ENCODE measurements around the gene RAD51B. TPM values are rescaled to one million over a fixed set of nuclear protein-coding genes. Genes with fewer than 3 reads are reported as not detected.
"Not testable (repeated sequence)": the region's sequence is repeated elsewhere in the genome, so short reads cannot be mapped to it uniquely, and the experiment has no call there.

RAD51B gene
- total RNA-seq, 1 experiment from 2014 or later, result 23.3 TPM

- H3K27ac ChIP-seq (ENCODE audit: low read depth, low read length, poor library complexity, severe bottlenecking), result peak overlapping the region; percentile 51
- CTCF ChIA-PET, result no interaction called here
- intact Hi-C loops (cut with micrococcal nuclease; ENCODE audit: unreplicated experiment), result no loop called here
These were observed 3.9 kb upstream of the RAD51B start for GRCh38 chr14:67815573-67816225.

DNA sequence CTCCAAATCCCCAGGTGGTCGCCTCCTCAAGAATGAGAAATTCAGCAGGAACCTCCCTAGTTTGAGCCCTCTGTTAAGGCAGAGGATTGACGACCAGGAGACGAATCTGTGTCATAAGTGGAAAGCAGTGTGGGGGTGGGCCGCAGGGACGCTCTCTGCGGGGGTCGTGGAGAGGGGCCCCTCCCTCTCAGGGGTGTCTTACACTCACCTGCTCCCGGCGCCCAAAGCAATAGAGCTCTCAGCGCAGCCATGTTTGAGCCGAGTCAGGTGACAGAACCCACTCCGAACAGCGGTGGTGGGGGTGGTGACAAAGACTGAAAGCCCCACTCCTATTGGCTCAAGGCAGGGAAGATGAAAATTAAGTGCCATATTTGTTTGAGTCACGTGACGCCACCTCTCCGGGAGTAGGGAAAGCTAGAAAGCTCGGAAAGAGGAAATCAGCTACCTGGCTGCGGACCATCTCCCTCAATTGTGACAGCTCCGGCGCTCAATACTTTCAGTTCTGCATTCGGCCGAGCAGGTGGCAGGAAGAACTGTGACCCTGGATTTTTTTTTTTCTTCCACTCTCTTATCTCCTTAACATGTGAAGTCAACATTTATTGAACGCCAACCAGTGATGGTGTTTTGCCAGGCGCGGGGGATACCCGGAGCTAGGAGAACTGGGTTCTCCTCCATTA, 3.1 kb upstream of the RAD51B start, which contains the start of gene ZFYVE26:
Gene ZFYVE26 (minus strand): TSS at position 265 of the 677 bp plus-strand sequence. CDS start 627 bp downstream, outside the sequence.
- DNase-seq (ENCODE audit: low spot score), result peak; percentile 98
- Histone ChIP-seq H3K27me3 (replicated peaks; ENCODE audit: insufficient read depth, low read depth, low read length, poor library complexity) (no peaks in the 10 kb centered on the region), H3K27ac (ENCODE audit: low read depth, low read length, poor library complexity, severe bottlenecking) (peak within 1 kb of the TSS; percentile 51), H3K4me1 (ENCODE audit: insufficient read depth, low read length, poor library complexity, severe bottlenecking) (peaks cover 16% of the 10 kb centered on the region), H3K4me3 (ENCODE audit: low read depth, low read length, poor library complexity, severe bottlenecking) (peak within 1 kb of the TSS; percentile 63), H3K9me3 (ENCODE audit: low read depth, low read length, poor library complexity, severe bottlenecking) (no peaks in the 10 kb centered on the region), H3K36me3 (ENCODE audit: insufficient read depth, low read length, poor library complexity, severe bottlenecking) (peaks cover 16% of the 10 kb centered on the region)
- TF ChIP-seq EZH2 (IDR thresholded peaks at IDR 0.05; ENCODE audit: borderline replicate concordance, low read depth, low read length, poor library complexity, severe bottlenecking) (no peak), CTCF (conservative IDR thresholded peaks at IDR 0.05; ENCODE audit: low read depth, low read length) (no peak)
- BruUV-seq (replicated peaks), result no TSS peak
- CTCF ChIA-PET, result interaction anchor here (1.0 kb wide), 1 partner anchor 457 kb away, joined by 3 read pairs; the partner anchor contains the start of gene ATP6V1D
- intact Hi-C loops (cut with micrococcal nuclease; ENCODE audit: unreplicated experiment), result no loop called here
- POLR2A ChIA-PET (ENCODE audit: low non-redundant PET), result interaction anchor here (0.6 to 0.8 kb wide), 4 partner anchors 32 to 1283 kb away, joined by 3 to 4 read pairs (median 3); no protein-coding TSS in a partner anchor

More at GRCh38 chr14:67815573-67816225, 3.9 kb upstream of the RAD51B start:
- no peaks in the 10 kb centered on the region for H3K9me3 ChIP-seq (ENCODE audit: low read depth, low read length, poor library complexity, severe bottlenecking)
- peaks cover 14% of the 10 kb centered on the region for H3K4me1 ChIP-seq (ENCODE audit: insufficient read depth, low read length, poor library complexity, severe bottlenecking)
- no peak for DNase-seq (ENCODE audit: low spot score)
- no TSS peak for BruUV-seq (replicated peaks)
- no peak for TF ChIP-seq CTCF (conservative IDR thresholded peaks at IDR 0.05; ENCODE audit: low read depth, low read length)
- no peak for TF ChIP-seq EZH2 (IDR thresholded peaks at IDR 0.05; ENCODE audit: borderline replicate concordance, low read depth, low read length, poor library complexity, severe bottlenecking)
- H3K4me3 ChIP-seq (ENCODE audit: low read depth, low read length, poor library complexity, severe bottlenecking), result peak overlapping the region; percentile 63
- peaks cover 16% of the 10 kb centered on the region for H3K36me3 ChIP-seq (ENCODE audit: insufficient read depth, low read length, poor library complexity, severe bottlenecking)
- POLR2A ChIA-PET (ENCODE audit: low non-redundant PET), result no interaction called here
- no peaks in the 10 kb centered on the region for H3K27me3 ChIP-seq (replicated peaks; ENCODE audit: insufficient read depth, low read depth, low read length, poor library complexity)

DNA sequence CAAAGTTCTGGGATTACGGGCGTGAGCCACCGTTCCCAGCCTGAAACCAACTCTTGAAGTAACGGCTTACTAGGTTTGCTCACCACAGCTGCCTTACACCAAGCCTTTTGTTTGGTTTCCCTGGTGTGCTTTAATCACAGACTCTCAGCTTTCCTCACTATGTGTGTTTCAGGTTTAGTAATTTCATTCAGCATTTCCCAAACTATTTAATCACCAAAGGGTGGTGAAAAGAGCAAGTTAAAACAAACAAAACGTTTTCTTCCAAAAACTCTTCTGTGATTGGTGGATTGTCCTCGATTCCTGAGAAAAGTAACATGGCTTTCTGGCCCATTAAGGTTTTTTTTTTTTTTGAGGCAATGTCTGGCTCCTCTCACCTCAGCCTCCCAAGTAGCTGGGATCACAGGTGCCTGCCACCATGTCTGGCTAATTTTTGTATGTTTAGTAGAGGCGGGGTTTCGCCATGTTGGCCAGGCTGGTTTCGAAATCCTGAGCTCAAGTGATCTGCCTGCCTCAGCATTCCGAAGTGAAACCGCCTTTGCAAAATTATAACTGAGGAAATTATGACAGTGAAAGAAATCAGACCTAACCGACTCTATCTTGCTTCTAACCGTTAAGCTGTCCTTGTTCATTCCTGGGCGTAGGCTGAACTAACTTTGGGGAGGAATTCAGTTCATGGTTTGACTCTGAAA, 1.7 kb upstream of the RAD51B start:
- ChIA-PET CTCF (no interaction called here), POLR2A (ENCODE audit: low non-redundant PET) (no interaction called here)
- no peak for DNase-seq (ENCODE audit: low spot score)
- no peak for TF ChIP-seq CTCF (conservative IDR thresholded peaks at IDR 0.05; ENCODE audit: low read depth, low read length)
- no peak for TF ChIP-seq EZH2 (IDR thresholded peaks at IDR 0.05; ENCODE audit: borderline replicate concordance, low read depth, low read length, poor library complexity, severe bottlenecking)
- H3K27ac ChIP-seq (ENCODE audit: low read depth, low read length, poor library complexity, severe bottlenecking), result no peak overlapping the region
- H3K4me1 ChIP-seq (ENCODE audit: insufficient read depth, low read length, poor library complexity, severe bottlenecking), result peaks cover 16% of the 10 kb centered on the region
- BruUV-seq (replicated peaks), result no TSS peak
- H3K9me3 ChIP-seq (ENCODE audit: low read depth, low read length, poor library complexity, severe bottlenecking), result no peaks in the 10 kb centered on the region
- H3K36me3 ChIP-seq (ENCODE audit: insufficient read depth, low read length, poor library complexity, severe bottlenecking), result peaks cover 7% of the 10 kb centered on the region
- H3K4me3 ChIP-seq (ENCODE audit: low read depth, low read length, poor library complexity, severe bottlenecking), result no peak overlapping the region
- H3K27me3 ChIP-seq (replicated peaks; ENCODE audit: insufficient read depth, low read depth, low read length, poor library complexity), result no peaks in the 10 kb centered on the region
- intact Hi-C loops (cut with micrococcal nuclease; ENCODE audit: unreplicated experiment), result no loop called here

- DNase-seq (ENCODE audit: low spot score); H3K9me3 ChIP-seq (ENCODE audit: low read depth, low read length, poor library complexity, severe bottlenecking); H3K27me3 ChIP-seq (replicated peaks; ENCODE audit: insufficient read depth, low read depth, low read length, poor library complexity); H3K27ac ChIP-seq (ENCODE audit: low read depth, low read length, poor library complexity, severe bottlenecking); intact Hi-C loops (cut with micrococcal nuclease; ENCODE audit: unreplicated experiment); H3K36me3 ChIP-seq (ENCODE audit: insufficient read depth, low read length, poor library complexity, severe bottlenecking); CTCF ChIA-PET; POLR2A ChIA-PET (ENCODE audit: low non-redundant PET); H3K4me3 ChIP-seq (ENCODE audit: low read depth, low read length, poor library complexity, severe bottlenecking); BruUV-seq (replicated peaks): not testable (repeated sequence)
- H3K4me1 ChIP-seq (ENCODE audit: insufficient read depth, low read length, poor library complexity, severe bottlenecking), result peaks cover 16% of the 10 kb centered on the region
These were observed 1.1 kb upstream of the RAD51B start for GRCh38 chr14:67818476-67818875.

Data from A673 (cell line).